GM12878 (cell line): ENCODE data around the gene FOXB1. TPM values are rescaled to one million over a fixed set of nuclear protein-coding genes. Genes with fewer than 3 reads are reported as not detected.

ENCODE experiments used
- ATAC-seq: fragments of 200-7000 bp; cut with Tn5 transposase; 3 replicates; pipeline ENCODE4 v1.9.1; 2020; ENCODE audit warnings: mild to moderate bottlenecking, moderate library complexity
- BruUV-seq: library from RNA; stranded (reverse); fragments of 400-500 nt; replicated peaks from 2 replicates; lab custom pipeline; 2021; lab: Mats Ljungman, UMichigan
- CTCF ChIA-PET: fragments of 300-600 bp; sonication (Branson Sonifier 250); formaldehyde crosslinking; extraction: SDS; loops from one replicate; lab custom pipeline; 2021; ENCODE audit warnings: inconsistent platforms; lab: Yijun Ruan, JAX
- POLR2A ChIA-PET: fragments of 350-600 bp; formaldehyde crosslinking; extraction: SDS; loops from one replicate; lab custom pipeline; 2021; ENCODE audit warnings: inconsistent platforms; lab: Charles Lee
- RAD21 ChIA-PET: fragments of 300-600 bp; sonication (Branson Sonifier 250); formaldehyde crosslinking; loops from one replicate; lab custom pipeline; 2023; ENCODE audit warnings: antibody characterized with exemption; ENCODE audit not compliant: unreplicated experiment; lab: Charles Lee
- SMC1A ChIA-PET: fragments of 300-600 bp; sonication (Branson Sonifier 250); formaldehyde crosslinking; loops from one replicate; lab custom pipeline; 2023; ENCODE audit not compliant: unreplicated experiment, uncharacterized antibody; lab: Charles Lee
- DNase-seq: peaks from one replicate; pipeline ENCODE4 v3.0.0-alpha.2; 2011; ENCODE audit warnings: low read depth, low spot score
- FAIRE-seq: peaks from 3 replicates; lab custom pipeline; 2011; peaks lifted over from hg19 to GRCh38; lab: Jason Lieb, UNC
- H2AFZ ChIP-seq: 2 replicates; pipeline ENCODE4 v1.6.0; 2011; ENCODE audit warnings: low read depth, low read length, control low read depth; ENCODE audit not compliant: control insufficient read depth
- H3K27ac ChIP-seq: 2 replicates; pipeline ENCODE4 v1.5.1; 2011; ENCODE audit warnings: control low read depth; ENCODE audit not compliant: control insufficient read depth, insufficient read depth
- H3K27me3 ChIP-seq, 2 experiments: replicated peaks in 1 of 2; 2 replicates each; pipeline versions ENCODE4 v1.6.0 to v1.6.1; 2011; ENCODE audit warnings: low read length in 1 of 2; ENCODE audit not compliant: control insufficient read depth in 2 of 2, insufficient read depth in 2 of 2
- H3K36me3 ChIP-seq, 2 experiments: 2 replicates each; pipeline ENCODE4 v1.5.1; 2011; ENCODE audit warnings: low read length in 1 of 2; ENCODE audit not compliant: control insufficient read depth in 2 of 2, insufficient read depth in 2 of 2
- H3K4me1 ChIP-seq: 2 replicates; pipeline ENCODE4 v1.6.1; 2011; ENCODE audit warnings: mild to moderate bottlenecking, low read length, moderate library complexity, mixed read lengths; ENCODE audit not compliant: control insufficient read depth, insufficient read depth
- H3K4me2 ChIP-seq: 2 replicates; pipeline ENCODE4 v1.6.0; 2011; ENCODE audit warnings: control low read depth; ENCODE audit not compliant: control insufficient read depth, insufficient read depth
- H3K4me3 ChIP-seq: fragments of 200-600 bp; sonication (generic); 2 replicates; pipeline ENCODE4 v1.5.1; 2016
- H3K79me2 ChIP-seq: 2 replicates; pipeline ENCODE4 v1.6.0; 2011; ENCODE audit warnings: low read length; ENCODE audit not compliant: control insufficient read depth, insufficient read depth
- H3K9ac ChIP-seq: 2 replicates; pipeline ENCODE4 v1.8.0; 2011; ENCODE audit warnings: low read length, control low read depth, mixed read lengths; ENCODE audit not compliant: control insufficient read depth, insufficient read depth
- H3K9me3 ChIP-seq: replicated peaks from 3 replicates; pipeline ENCODE4 v1.5.1; 2011; ENCODE audit warnings: mild to moderate bottlenecking, low read length; ENCODE audit not compliant: control insufficient read depth, insufficient read depth
- H4K20me1 ChIP-seq: 2 replicates; pipeline ENCODE4 v1.6.0; 2011; ENCODE audit not compliant: control insufficient read depth, insufficient read depth
- ASH2L ChIP-seq: fragments of 300-600, 200-600 bp; sonication (generic); IDR thresholded peaks from 2 replicates; pipeline ENCODE4 v1.6.1; 2017; ENCODE audit warnings: low read depth, mild to moderate bottlenecking, borderline replicate concordance
- FOXK2 ChIP-seq: fragments of 450-650 bp; IDR thresholded peaks from 2 replicates; pipeline ENCODE4 v1.6.1; 2017; ENCODE audit warnings: mild to moderate bottlenecking, moderate library complexity
- NR2C2 ChIP-seq: IDR thresholded peaks from 2 replicates; pipeline ENCODE4 v1.6.1; 2011; ENCODE audit warnings: borderline replicate concordance, low read depth; ENCODE audit not compliant: control insufficient read depth, insufficient read length
- NRF1 ChIP-seq: conservative IDR thresholded peaks from 2 replicates; pipeline ENCODE4 v1.6.1; 2011; ENCODE audit warnings: mild to moderate bottlenecking, low read depth, low read length, improper control_type of control experiment
- SMARCA5 ChIP-seq: fragments of 450-650 bp; IDR thresholded peaks from 2 replicates; pipeline ENCODE4 v1.6.1; 2017; ENCODE audit warnings: mild to moderate bottlenecking
- STAT1 ChIP-seq: fragments of 450-650 bp; conservative IDR thresholded peaks from 2 replicates; pipeline ENCODE4 v1.6.1; 2014; ENCODE audit warnings: antibody characterized with exemption, mild to moderate bottlenecking
- WRNIP1 ChIP-seq: IDR thresholded peaks from 2 replicates; pipeline ENCODE4 v1.6.1; 2011; ENCODE audit warnings: low read depth, low read length, improper control_type of control experiment, borderline replicate concordance
- in situ Hi-C: fragments of 300-500 bp; cut with MboI; formaldehyde crosslinking; loops from 9 replicates; pipeline ENCODE4 v1.14.3; 2018; ENCODE audit warnings: mixed read lengths
- intact Hi-C: fragments of 100-400 bp; cut with micrococcal nuclease; formaldehyde crosslinking; loops from one replicate; pipeline ENCODE4 v1.14.2; 2022; ENCODE audit not compliant: unreplicated experiment
- polyA plus RNA-seq, 11 experiments: library from polyadenylated mRNA; depleted of rRNA in 4 of 11; unstranded in 6 of 11; stranded (reverse) in 5 of 11; fragments of >200 nt; fragmentation: Nextera tagmentation in 4 of 11; fragmentation: Illumina TruSeq in 1 of 11; extraction: Ambion mirVana in 4 of 11; extraction: Trizol in 1 of 11; gene quantifications; 1 replicate in 1 of 11; 2 replicates in 10 of 11; pipeline versions ENCODE4 v1.2.1 to v1.2.3, GENCODE V29; 2011 to 2016; ENCODE audit warnings: inconsistent platforms in 2 of 11, missing spikeins in 2 of 11, low read depth in 1 of 11
- total RNA-seq, 4 experiments: library from RNA; depleted of rRNA in 3 of 4; stranded (reverse); fragments of >200 nt in 3 of 4; fragmentation: Illumina TruSeq in 1 of 4; extraction: Trizol in 1 of 4; gene quantifications; 2 replicates each; pipeline versions ENCODE4 v1.2.1 to v1.2.3, GENCODE V29; 2013 to 2021
- TF ChIP-seq, protein P1 (sequence below): fragments of 150-350 bp; IDR thresholded peaks from 2 replicates; pipeline ENCODE4 v1.6.1; 2014; ENCODE audit warnings: mild to moderate bottlenecking, low read depth, low read length
- TF ChIP-seq, protein P2 (sequence below): IDR thresholded peaks from 2 replicates; pipeline ENCODE4 v1.6.1; 2011; ENCODE audit warnings: borderline replicate concordance, low read depth, mild to moderate bottlenecking, moderate library complexity, low read length; ENCODE audit not compliant: insufficient read depth, poor library complexity, severe bottlenecking
- TF ChIP-seq, protein P3 (sequence below), 3 experiments: IDR thresholded peaks in 2 of 3; conservative IDR thresholded peaks in 1 of 3; 2 replicates each; pipeline ENCODE4 v1.5.1; 2011; ENCODE audit warnings: low read depth in 3 of 3, low read length in 3 of 3, mild to moderate bottlenecking in 3 of 3, control low read depth in 2 of 3, moderate library complexity in 2 of 3, inconsistent platforms in 1 of 3, mixed read lengths in 1 of 3; ENCODE audit not compliant: control insufficient read depth in 2 of 3, insufficient read depth in 1 of 3; ENCODE audit errors: extremely low read depth in 1 of 3
- TF ChIP-seq, protein P4 (sequence below): fragments of 450-650 bp; formaldehyde crosslinking; IDR thresholded peaks from 2 replicates; pipeline ENCODE4 v1.5.0; 2022; ENCODE audit warnings: mild to moderate bottlenecking, missing genetic modification characterization
- TF ChIP-seq, protein P5 (sequence below): fragments of 450-650 bp; IDR thresholded peaks from 2 replicates; pipeline ENCODE4 v1.6.1; 2014; ENCODE audit warnings: mild to moderate bottlenecking
- TF ChIP-seq, protein P6 (sequence below): fragments of 450-650 bp; IDR thresholded peaks from 2 replicates; pipeline ENCODE4 v1.6.1; 2017; ENCODE audit warnings: mild to moderate bottlenecking

Gene FOXB1
- total and polyA plus RNA-seq, 10 of the 15 experiments (the other 5 are each of a cell fraction or from before 2014, with no cell fraction given): not detected

DNA sequence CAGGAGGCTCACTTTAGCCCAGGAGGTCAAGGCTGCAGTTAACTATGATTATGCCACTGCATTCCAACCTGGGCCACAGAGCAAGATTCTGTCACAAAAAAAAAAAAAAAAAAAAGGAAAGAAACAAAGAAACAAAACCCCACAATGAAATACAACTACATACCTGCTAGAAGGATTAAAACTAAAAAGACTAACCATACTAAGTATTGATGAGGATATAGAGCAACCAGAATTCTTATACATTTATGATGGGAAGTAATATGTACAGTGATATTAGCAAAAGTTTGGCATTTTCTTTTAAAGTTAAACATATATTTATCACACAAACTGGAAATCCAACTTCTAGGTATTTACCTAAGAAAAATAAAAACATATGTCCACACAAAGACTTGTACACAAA is 40.2 kb upstream of the FOXB1 start:
- intact Hi-C loops: no loop called here
- no peak for TF ChIP-seq SMARCA5
- no peak for TF ChIP-seq NR2C2
- TF ChIP-seq NRF1: no peak
- no peak for TF ChIP-seq WRNIP1
- no peak for TF ChIP-seq STAT1
- TF ChIP-seq, protein P1, sequence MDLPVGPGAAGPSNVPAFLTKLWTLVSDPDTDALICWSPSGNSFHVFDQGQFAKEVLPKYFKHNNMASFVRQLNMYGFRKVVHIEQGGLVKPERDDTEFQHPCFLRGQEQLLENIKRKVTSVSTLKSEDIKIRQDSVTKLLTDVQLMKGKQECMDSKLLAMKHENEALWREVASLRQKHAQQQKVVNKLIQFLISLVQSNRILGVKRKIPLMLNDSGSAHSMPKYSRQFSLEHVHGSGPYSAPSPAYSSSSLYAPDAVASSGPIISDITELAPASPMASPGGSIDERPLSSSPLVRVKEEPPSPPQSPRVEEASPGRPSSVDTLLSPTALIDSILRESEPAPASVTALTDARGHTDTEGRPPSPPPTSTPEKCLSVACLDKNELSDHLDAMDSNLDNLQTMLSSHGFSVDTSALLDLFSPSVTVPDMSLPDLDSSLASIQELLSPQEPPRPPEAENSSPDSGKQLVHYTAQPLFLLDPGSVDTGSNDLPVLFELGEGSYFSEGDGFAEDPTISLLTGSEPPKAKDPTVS: no peak
- TF ChIP-seq, protein P2, sequence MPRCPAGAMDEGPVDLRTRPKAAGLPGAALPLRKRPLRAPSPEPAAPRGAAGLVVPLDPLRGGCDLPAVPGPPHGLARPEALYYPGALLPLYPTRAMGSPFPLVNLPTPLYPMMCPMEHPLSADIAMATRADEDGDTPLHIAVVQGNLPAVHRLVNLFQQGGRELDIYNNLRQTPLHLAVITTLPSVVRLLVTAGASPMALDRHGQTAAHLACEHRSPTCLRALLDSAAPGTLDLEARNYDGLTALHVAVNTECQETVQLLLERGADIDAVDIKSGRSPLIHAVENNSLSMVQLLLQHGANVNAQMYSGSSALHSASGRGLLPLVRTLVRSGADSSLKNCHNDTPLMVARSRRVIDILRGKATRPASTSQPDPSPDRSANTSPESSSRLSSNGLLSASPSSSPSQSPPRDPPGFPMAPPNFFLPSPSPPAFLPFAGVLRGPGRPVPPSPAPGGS: no peak
- TF ChIP-seq, protein P3, sequence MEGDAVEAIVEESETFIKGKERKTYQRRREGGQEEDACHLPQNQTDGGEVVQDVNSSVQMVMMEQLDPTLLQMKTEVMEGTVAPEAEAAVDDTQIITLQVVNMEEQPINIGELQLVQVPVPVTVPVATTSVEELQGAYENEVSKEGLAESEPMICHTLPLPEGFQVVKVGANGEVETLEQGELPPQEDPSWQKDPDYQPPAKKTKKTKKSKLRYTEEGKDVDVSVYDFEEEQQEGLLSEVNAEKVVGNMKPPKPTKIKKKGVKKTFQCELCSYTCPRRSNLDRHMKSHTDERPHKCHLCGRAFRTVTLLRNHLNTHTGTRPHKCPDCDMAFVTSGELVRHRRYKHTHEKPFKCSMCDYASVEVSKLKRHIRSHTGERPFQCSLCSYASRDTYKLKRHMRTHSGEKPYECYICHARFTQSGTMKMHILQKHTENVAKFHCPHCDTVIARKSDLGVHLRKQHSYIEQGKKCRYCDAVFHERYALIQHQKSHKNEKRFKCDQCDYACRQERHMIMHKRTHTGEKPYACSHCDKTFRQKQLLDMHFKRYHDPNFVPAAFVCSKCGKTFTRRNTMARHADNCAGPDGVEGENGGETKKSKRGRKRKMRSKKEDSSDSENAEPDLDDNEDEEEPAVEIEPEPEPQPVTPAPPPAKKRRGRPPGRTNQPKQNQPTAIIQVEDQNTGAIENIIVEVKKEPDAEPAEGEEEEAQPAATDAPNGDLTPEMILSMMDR (IDR thresholded peaks at IDR 0.05 in 2 of 3, conservative IDR thresholded peaks at IDR 0.05 in 1 of 3; ENCODE audit: control insufficient read depth in 2 of 3, extremely low read depth in 1 of 3, insufficient read depth in 1 of 3, low read depth in 3 of 3, low read length in 3 of 3): no peak
- TF ChIP-seq, protein P4, sequence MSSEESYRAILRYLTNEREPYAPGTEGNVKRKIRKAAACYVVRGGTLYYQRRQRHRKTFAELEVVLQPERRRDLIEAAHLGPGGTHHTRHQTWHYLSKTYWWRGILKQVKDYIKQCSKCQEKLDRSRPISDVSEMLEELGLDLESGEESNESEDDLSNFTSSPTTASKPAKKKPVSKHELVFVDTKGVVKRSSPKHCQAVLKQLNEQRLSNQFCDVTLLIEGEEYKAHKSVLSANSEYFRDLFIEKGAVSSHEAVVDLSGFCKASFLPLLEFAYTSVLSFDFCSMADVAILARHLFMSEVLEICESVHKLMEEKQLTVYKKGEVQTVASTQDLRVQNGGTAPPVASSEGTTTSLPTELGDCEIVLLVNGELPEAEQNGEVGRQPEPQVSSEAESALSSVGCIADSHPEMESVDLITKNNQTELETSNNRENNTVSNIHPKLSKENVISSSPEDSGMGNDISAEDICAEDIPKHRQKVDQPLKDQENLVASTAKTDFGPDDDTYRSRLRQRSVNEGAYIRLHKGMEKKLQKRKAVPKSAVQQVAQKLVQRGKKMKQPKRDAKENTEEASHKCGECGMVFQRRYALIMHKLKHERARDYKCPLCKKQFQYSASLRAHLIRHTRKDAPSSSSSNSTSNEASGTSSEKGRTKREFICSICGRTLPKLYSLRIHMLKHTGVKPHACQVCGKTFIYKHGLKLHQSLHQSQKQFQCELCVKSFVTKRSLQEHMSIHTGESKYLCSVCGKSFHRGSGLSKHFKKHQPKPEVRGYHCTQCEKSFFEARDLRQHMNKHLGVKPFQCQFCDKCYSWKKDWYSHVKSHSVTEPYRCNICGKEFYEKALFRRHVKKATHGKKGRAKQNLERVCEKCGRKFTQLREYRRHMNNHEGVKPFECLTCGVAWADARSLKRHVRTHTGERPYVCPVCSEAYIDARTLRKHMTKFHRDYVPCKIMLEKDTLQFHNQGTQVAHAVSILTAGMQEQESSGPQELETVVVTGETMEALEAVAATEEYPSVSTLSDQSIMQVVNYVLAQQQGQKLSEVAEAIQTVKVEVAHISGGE: no peak
- TF ChIP-seq, protein P5, sequence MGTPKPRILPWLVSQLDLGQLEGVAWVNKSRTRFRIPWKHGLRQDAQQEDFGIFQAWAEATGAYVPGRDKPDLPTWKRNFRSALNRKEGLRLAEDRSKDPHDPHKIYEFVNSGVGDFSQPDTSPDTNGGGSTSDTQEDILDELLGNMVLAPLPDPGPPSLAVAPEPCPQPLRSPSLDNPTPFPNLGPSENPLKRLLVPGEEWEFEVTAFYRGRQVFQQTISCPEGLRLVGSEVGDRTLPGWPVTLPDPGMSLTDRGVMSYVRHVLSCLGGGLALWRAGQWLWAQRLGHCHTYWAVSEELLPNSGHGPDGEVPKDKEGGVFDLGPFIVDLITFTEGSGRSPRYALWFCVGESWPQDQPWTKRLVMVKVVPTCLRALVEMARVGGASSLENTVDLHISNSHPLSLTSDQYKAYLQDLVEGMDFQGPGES: no peak
- no peak for TF ChIP-seq ASH2L
- TF ChIP-seq, protein P6, sequence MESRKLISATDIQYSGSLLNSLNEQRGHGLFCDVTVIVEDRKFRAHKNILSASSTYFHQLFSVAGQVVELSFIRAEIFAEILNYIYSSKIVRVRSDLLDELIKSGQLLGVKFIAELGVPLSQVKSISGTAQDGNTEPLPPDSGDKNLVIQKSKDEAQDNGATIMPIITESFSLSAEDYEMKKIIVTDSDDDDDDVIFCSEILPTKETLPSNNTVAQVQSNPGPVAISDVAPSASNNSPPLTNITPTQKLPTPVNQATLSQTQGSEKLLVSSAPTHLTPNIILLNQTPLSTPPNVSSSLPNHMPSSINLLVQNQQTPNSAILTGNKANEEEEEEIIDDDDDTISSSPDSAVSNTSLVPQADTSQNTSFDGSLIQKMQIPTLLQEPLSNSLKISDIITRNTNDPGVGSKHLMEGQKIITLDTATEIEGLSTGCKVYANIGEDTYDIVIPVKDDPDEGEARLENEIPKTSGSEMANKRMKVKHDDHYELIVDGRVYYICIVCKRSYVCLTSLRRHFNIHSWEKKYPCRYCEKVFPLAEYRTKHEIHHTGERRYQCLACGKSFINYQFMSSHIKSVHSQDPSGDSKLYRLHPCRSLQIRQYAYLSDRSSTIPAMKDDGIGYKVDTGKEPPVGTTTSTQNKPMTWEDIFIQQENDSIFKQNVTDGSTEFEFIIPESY: no peak
- no peak for TF ChIP-seq FOXK2

More for the DNA sequence above, 40.2 kb upstream of the FOXB1 start:
- in situ Hi-C loops: no loop called here
- FAIRE-seq (no peak), DNase-seq (no peak), ATAC-seq (no peak)
- no peak overlapping the region for H3K27ac ChIP-seq
- no peaks in the 10 kb centered on the region for H4K20me1 ChIP-seq
- SMC1A ChIA-PET: no interaction called here
- H3K9ac ChIP-seq: no peak overlapping the region
- no peaks in the 10 kb centered on the region; the same call in 2 of the 3 replicates for H3K9me3 ChIP-seq
- BruUV-seq: no TSS peak
- no peaks in the 10 kb centered on the region for H3K36me3 ChIP-seq
- H3K4me2 ChIP-seq: no peak overlapping the region
- POLR2A ChIA-PET: no interaction called here
- H3K27me3 ChIP-seq: no peaks in the 10 kb centered on the region
- no peak overlapping the region for H3K4me3 ChIP-seq
- no peaks in the 10 kb centered on the region for H3K4me1 ChIP-seq
- RAD21 ChIA-PET: no interaction called here
- CTCF ChIA-PET: no interaction called here
- H2AFZ ChIP-seq: no peak overlapping the region
- H3K79me2 ChIP-seq: no peaks in the 10 kb centered on the region
